Duodenal mucosa (tissue), 2 donors: Measurements from ENCODE around the gene LTBP4.
"Not testable (repeated sequence)": the region's sequence is repeated elsewhere in the genome, so short reads cannot be mapped to it uniquely, and the experiment has no call there.

ENCODE experiments used
- H3K27ac ChIP-seq: one replicate; pipeline ENCODE4 v1.7.0; 2013; ENCODE audit warnings: low read depth, low read length
- H3K27me3 ChIP-seq, 2 donors: one replicate each; pipeline ENCODE4 v1.7.0; 2013; ENCODE audit warnings: low read length in 2 of 2, control low read depth in 1 of 2; ENCODE audit not compliant: insufficient read depth in 2 of 2, control insufficient read depth in 1 of 2
- H3K36me3 ChIP-seq, 2 donors: one replicate each; pipeline ENCODE4 v1.7.0; 2013; ENCODE audit warnings: low read length in 2 of 2, control low read depth in 1 of 2; ENCODE audit not compliant: insufficient read depth in 2 of 2, control insufficient read depth in 1 of 2
- H3K4me1 ChIP-seq, 2 donors: one replicate each; pipeline ENCODE4 v1.7.0; 2013; ENCODE audit warnings: low read length in 2 of 2, control low read depth in 1 of 2; ENCODE audit not compliant: insufficient read depth in 2 of 2, control insufficient read depth in 1 of 2
- H3K4me3 ChIP-seq, 2 donors: one replicate each; pipeline ENCODE4 v1.7.0; 2013; ENCODE audit warnings: low read length in 2 of 2, low read depth in 1 of 2
- H3K9ac ChIP-seq, 2 donors: one replicate each; pipeline ENCODE4 v1.7.0; 2013; ENCODE audit warnings: low read length in 2 of 2, low read depth in 1 of 2
- H3K9me3 ChIP-seq, 2 donors: one replicate each; pipeline ENCODE4 v1.7.0; 2013; ENCODE audit warnings: low read length in 2 of 2, control low read depth in 1 of 2; ENCODE audit not compliant: control insufficient read depth in 1 of 2

LTBP4 gene

GRCh38 chr19:40620161-40620485 lies 19.0 kb downstream of the LTBP4 start:
- H3K4me3 ChIP-seq: no peak overlapping the region
- no peak overlapping the region for H3K9ac ChIP-seq
- no peaks in the 10 kb centered on the region for H3K9me3 ChIP-seq
- H3K27ac ChIP-seq: no peak overlapping the region
- H3K36me3 ChIP-seq: peaks cover 25 to 49% of the 10 kb centered on the region in 2 donors
- H3K4me1 ChIP-seq: peaks cover 6 to 8% of the 10 kb centered on the region in 2 donors
- H3K27me3 ChIP-seq: no peaks in the 10 kb centered on the region

DNA sequence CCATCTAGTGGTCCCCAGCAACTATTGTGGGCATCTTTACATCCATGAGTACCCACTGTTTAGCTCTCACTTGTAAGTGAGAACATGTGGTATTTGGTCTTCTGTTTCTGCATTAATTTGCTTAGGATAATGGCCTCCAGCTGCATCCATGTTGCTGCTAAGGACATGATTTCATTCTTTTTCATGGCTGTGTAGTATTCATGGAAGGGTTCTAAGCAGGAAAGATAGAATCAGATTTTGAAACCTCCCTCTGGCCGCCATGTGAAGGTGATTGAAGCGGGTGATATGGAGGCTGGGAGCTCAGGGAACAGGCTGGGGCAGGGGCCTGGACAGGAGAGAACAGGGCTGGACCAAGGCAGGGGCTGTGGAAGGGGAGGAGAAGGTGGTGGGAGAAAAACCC lies 20.1 kb downstream of the LTBP4 start:
- Histone ChIP-seq H3K4me1 (no peaks in the 10 kb centered on the region), H3K9me3 (no peaks in the 10 kb centered on the region), H3K27me3 (no peaks in the 10 kb centered on the region), H3K27ac (no peak overlapping the region), H3K36me3 (peaks cover 29 to 60% of the 10 kb centered on the region in 2 donors), H3K4me3 (no peak overlapping the region), H3K9ac (no peak overlapping the region)

DNA sequence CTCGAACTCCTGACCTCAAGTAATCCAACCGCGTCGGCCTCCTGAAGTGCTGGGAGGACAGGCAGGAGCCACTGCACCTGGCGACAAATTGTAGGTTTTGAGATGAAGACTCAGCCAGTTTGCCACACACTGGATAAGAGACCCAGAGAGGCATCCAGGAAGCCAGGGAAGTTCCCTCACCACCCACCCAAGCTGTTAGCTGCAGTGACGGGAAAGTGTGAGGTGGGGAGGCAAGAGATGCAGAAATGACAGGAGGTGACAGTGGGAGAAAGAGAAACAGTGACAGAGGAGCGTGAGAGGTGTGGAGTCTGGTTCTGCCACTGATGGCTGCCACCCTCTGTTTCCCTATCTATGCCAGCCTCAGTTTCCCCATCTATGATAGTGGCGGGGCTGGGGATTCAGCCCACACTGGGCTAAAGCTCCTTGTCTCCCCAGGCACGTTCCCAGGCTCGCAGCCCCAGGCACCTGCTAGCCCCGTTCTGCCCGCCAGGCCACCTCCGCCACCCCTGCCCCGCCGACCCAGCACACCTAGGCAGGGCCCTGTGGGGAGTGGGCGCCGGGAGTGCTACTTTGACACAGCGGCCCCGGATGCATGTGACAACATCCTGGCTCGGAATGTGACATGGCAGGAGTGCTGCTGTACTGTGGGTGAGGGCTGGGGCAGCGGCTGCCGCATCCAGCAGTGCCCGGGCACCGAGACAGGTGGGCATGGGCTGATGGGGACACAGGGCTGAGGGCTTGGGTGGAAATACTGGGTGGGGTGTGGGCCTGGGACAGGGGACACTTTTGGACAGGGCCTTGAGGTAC lies 21.0 kb downstream of the LTBP4 start:
- H3K9me3 ChIP-seq: no peaks in the 10 kb centered on the region
- no peaks in the 10 kb centered on the region for H3K27me3 ChIP-seq
- peaks cover 26 to 59% of the 10 kb centered on the region in 2 donors for H3K36me3 ChIP-seq
- no peak overlapping the region for H3K4me3 ChIP-seq
- no peaks in the 10 kb centered on the region for H3K4me1 ChIP-seq
- H3K27ac ChIP-seq: no peak overlapping the region
- H3K9ac ChIP-seq: no peak overlapping the region

- Histone ChIP-seq H3K27ac (no peak overlapping the region), H3K36me3 (peaks cover 26 to 63% of the 10 kb centered on the region in 2 donors), H3K27me3 (no peaks in the 10 kb centered on the region), H3K9me3 (no peaks in the 10 kb centered on the region), H3K4me1 (no peaks in the 10 kb centered on the region), H3K9ac (no peak overlapping the region), H3K4me3 (no peak overlapping the region)
Observed at GRCh38 chr19:40622773-40623075, 21.6 kb downstream of the LTBP4 start.

GRCh38 chr19:40623403-40624251 lies 22.5 kb downstream of the LTBP4 start:
- Histone ChIP-seq H3K9me3 (no peaks in the 10 kb centered on the region), H3K4me3 (no peak overlapping the region), H3K9ac (no peak overlapping the region), H3K4me1 (no peaks in the 10 kb centered on the region), H3K36me3 (peaks cover 26 to 69% of the 10 kb centered on the region in 2 donors), H3K27me3 (no peaks in the 10 kb centered on the region), H3K27ac (no peak overlapping the region)

- H3K9me3 ChIP-seq, H3K27me3 ChIP-seq, H3K4me3 ChIP-seq, H3K27ac ChIP-seq, H3K4me1 ChIP-seq, H3K9ac ChIP-seq: not testable (repeated sequence)
- peaks cover 20 to 66% of the 10 kb centered on the region in 2 donors for H3K36me3 ChIP-seq
Observed at GRCh38 chr19:40624369-40625153, 23.4 kb downstream of the LTBP4 start.

DNA sequence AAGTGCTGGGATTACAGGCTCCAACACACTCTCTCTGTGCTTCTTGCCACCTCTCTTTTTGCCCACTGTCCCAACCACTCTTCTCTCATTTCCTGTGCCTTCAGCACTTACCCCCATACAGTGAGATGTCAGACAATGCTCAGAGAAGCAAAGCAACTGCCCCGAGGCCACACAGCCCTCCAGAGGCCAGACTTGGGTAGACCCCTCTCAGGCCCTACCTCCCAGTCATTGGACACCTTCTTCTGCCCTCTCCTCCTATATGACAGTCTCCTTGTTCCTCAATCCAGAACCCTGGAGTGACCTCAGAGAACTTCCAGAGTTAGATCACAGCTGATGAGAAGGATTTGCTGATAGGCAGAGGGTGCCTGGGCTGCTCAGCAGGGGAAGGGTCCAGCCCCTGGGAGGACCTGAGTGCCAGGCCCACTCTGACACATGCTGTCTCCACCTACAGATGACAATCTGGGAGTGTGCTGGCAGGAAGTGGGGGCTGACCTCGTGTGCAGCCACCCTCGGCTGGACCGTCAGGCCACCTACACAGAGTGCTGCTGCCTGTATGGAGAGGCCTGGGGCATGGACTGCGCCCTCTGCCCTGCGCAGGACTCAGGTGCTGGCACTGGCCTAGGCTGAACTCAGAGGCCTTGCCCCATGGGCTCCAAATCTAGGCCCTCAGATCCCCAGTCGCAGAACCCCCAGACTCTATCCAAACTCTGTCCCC lies 24.4 kb downstream of the LTBP4 start:
- H3K4me3 ChIP-seq: no peak overlapping the region
- H3K4me1 ChIP-seq: no peaks in the 10 kb centered on the region
- no peak overlapping the region for H3K27ac ChIP-seq
- no peaks in the 10 kb centered on the region for H3K9me3 ChIP-seq
- no peaks in the 10 kb centered on the region for H3K27me3 ChIP-seq
- H3K36me3 ChIP-seq: peaks cover 15 to 64% of the 10 kb centered on the region in 2 donors
- no peak overlapping the region for H3K9ac ChIP-seq

- peaks cover 10 to 55% of the 10 kb centered on the region in 2 donors for H3K36me3 ChIP-seq
Observed at GRCh38 chr19:40626918-40627317, 25.7 kb downstream of the LTBP4 start.

DNA sequence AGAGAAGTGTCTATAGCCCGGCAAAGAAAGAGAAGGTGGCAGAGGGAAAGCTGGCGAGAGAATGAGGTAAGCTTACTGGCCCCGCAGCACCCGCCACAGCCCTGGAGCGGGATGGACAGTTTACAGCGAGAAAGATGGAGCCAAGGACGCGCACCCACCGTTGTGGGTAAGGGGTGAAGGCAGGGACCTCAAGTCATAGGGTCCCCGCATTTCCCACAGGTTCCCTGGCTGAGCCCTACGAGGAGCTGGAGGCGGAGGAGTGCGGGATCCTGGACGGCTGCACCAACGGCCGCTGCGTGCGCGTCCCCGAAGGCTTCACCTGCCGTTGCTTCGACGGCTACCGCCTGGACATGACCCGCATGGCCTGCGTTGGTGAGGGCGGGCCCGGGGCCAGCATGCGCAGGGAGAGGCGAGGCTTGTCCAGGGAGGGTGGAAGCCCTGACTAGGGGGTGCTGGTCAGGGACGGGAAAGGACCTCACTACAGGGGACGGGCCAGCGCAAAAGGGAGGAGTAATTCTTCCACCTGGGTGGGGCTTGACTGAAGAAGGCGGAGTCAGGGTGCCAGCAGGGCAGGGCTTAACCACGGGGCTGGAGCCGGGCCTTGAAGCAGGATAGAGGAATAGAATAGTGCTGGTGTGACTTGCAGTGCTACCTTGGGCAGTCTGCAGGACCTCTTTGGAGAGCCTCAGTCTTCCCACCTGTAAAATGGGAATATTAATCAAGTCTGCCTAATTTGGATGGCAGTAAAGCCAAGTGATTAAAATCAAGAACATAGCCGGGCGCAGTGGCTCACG lies 26.5 kb downstream of the LTBP4 start:
- H3K27me3 ChIP-seq: no peaks in the 10 kb centered on the region
- peaks cover 10 to 47% of the 10 kb centered on the region in 2 donors for H3K36me3 ChIP-seq
- no peak overlapping the region for H3K4me3 ChIP-seq

More at GRCh38 chr19:40626918-40627317, 25.7 kb downstream of the LTBP4 start:
- Histone ChIP-seq H3K4me1 (no peaks in the 10 kb centered on the region), H3K4me3 (no peak overlapping the region), H3K27me3 (no peaks in the 10 kb centered on the region), H3K9me3 (no peaks in the 10 kb centered on the region), H3K9ac (no peak overlapping the region), H3K27ac (no peak overlapping the region)

More for the DNA sequence above, 26.5 kb downstream of the LTBP4 start:
- no peak overlapping the region for H3K9ac ChIP-seq
- no peak overlapping the region for H3K27ac ChIP-seq
- H3K4me1 ChIP-seq: no peaks in the 10 kb centered on the region
- H3K9me3 ChIP-seq: no peaks in the 10 kb centered on the region
